Activated effector memory CD4-positive, alpha-beta T cell treated with Interleukin-2 at 50 U/mL for 16 hours (primary cell): ENCODE data around the gene ETNK2.
A peak's percentile ranks its signal among the peaks of the same experiment; 100 is the strongest.
"Not testable (repeated sequence)": the region's sequence is repeated elsewhere in the genome, so short reads cannot be mapped to it uniquely, and the experiment has no call there.

Experiments
- DNase-seq: peaks from one replicate; pipeline ENCODE4 v3.0.0-alpha.2; 2020

ETNK2 gene

GRCh38 chr1:204124639-204125038, 27.2 kb downstream of the ETNK2 start:
- no peak for DNase-seq

DNA sequence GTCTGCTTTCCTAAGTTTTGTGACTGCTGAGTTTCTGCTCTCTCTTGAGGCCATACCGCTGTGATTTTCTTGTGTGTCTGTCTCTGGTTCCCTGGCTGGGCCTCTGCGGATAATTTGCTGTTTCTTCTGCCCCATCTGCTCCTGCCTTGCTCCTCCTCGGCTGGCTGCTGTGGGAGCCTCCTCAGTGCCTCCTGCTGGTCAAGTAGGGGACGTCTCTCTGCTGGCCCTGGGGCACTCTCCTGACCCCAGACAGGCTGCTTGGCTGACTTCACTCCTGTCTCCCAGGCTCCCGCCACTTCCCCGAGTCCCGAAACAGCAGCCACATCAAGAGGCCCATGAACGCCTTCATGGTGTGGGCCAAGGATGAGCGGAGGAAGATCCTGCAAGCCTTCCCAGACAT, 28.5 kb downstream of the ETNK2 start:
- DNase-seq, result no peak

GRCh38 chr1:204121840-204122555, 29.8 kb downstream of the ETNK2 start:
- DNase-seq, result no peak

DNA sequence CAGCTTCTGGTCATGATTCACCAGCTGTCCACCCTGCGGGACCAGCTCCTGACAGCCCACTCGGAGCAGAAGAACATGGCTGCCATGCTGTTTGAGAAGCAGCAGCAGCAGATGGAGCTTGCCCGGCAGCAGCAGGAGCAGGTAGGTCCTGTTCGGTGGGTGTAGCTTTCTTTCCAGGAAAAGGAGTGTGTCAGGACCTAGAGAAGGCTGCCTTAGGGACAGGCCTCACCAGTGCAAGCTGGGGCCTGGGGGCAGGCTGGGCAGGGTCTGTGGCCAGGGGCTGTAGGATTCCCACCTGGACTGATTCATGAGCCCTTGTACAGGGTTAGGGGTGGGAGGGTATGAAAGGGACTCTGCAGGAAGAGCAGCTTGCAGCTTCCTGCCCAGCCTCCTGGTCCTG, 35.3 kb downstream of the ETNK2 start:
- no peak for DNase-seq

GRCh38 chr1:204115116-204115515, 36.7 kb downstream of the ETNK2 start:
- no peak for DNase-seq

DNA sequence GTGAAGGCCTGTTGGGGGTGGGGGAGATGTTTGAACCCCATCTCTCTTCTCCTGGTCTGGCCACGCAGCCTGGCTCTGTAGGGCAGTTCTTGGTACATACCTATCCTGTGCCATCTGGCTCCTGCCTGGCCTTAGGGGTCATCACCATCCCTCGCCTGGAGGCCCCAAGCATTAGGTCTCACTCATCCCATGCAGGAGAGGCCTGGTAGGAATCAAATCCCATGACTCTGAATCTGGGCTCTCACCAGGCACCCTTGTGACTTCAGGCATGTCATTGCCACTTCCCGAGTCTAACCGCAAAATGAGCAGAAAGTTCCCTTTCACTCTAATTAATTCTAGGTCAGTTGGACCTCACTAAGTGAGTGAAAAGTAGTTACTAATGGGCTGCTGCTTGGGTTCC, 37.2 kb downstream of the ETNK2 start:
- DNase-seq, result no peak

GRCh38 chr1:204113896-204114295, 37.9 kb downstream of the ETNK2 start:
- DNase-seq, result no peak

DNA sequence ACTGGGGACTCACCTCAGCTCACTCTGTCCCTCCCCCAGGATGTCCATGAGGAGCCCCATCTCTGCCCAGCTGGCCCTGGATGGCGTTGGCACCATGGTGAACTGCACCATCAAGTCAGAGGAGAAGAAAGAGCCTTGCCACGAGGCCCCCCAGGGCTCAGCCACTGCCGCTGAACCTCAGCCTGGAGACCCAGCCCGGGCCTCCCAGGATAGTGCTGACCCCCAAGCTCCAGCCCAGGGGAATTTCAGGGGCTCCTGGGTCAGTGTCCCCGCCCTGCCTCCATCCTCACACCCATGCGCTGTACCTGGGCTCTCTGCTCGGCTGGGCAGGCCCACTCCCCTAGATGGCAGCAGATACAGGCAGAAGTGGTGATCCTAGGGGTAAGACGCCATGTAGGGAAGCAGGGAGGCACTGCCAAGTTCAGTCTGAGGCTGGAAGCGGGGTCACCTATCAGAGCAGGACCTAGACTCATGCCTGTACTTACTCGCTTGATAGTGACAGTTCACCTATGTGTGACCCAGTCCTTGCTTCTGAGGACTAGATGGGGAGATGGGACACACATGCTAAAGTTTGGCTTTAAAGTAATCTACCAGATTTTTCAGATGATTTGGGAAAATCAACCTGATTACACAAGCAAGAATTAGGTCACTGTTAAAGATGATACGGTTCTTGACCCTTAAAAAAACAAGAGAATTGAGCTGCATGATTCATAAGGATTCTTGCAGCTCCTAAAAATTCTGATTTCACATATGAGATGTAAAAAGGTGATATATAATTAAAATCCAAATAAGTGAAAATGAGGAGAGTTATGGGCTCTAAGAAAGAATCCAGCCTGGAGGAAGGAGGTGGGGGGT, 38.7 kb downstream of the ETNK2 start:
- no peak for DNase-seq

GRCh38 chr1:204110894-204111633, 40.8 kb downstream of the ETNK2 start:
- no peak for DNase-seq

GRCh38 chr1:204108312-204109141, 43.3 kb downstream of the ETNK2 start:
- DNase-seq, result no peak

GRCh38 chr1:204107892-204108291, 44.0 kb downstream of the ETNK2 start:
- no peak for DNase-seq

DNA sequence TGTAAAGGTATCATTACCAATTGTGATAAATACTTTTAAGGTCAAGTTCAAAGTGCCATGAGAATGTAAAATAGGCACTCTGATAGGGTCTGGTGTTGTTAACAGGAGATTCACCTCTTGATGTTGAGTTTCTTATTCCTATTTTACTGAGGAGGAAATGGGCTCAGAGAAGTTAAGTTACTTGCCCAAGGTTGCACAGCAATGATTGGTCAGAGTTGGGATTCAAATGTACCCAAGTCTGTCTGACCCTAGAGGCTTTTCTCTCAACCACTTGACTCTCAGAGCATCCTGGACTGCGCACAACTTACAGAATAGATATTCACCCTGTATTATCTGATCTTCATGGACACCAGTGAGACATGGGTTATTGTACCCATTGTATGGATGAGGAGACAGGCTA, 45.0 kb downstream of the ETNK2 start:
- DNase-seq, result no peak

DNA sequence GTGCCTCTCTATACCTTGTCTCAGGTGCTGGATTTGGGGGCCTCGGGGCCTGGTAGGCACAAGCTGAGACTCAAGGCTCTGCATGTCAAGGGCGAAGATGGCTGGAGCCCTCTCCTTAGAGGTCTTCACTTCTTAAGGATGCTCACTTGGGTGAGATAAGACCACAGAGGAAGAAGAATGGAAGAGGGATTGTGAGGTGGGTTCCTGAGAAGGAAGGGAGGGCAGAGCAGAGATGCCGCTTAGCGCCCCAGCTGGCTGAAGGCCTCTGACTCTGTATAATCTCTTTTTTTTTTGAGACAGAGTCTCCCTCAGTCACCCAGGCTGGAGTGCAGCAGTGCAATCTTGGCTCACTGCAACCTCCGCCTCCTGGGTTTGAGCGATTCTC, 46.7 kb downstream of the ETNK2 start:
- DNase-seq, result no peak

DNA sequence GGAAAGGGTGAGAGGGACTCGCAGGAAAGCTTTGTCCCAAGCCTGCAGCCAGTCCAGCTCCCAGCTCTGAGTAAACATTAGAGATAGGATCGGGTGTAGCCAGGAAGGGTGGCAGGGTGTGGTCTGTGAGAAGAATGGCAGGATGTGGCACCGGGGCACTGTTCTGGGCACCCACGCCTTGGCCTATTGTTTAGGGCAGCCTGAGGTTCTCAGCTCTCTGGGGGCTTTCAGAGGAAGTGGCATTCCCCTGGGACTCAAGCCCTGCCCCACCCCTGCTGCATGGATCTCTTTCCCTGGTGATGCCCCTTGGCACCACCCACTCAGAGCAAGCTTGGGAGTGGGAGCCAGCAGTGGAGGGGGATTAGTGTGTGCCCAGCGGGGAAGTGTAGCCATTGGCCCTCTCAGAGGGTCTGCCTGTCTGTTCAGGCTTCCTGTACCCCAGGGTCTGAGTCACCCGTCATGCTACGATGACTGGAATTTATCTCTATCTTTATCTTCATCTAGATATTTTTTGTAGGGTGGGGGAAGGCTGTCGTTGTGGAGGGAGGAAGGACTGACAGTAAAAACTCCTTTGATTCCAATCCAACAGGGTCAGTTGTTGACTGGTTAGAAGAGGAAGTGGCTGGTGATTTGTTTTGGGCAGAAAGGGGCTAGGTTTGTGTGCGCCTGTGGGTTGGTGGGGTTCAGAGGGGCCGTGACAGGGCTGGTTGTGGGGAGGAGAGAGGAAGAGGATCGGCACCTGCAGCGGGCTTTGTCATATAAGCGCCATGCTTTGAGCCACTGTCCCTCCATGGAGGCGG, 47.3 kb downstream of the ETNK2 start:
- DNase-seq, result peak; percentile 19

DNA sequence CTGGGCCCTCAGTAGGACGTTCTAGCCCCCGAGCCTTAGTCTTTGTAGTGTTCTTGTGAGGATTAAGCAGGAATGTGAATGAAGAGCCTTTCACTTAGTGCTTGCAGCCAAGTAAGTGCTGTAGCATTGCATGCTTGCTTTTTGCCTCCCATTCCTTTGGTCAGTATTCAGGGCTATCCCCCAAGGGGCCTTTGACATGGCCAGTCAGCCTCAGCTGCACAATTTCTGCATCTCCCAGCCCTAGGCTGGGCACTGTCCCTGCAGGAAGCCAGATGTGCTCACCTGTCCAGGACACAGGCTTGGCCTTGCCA, 48.5 kb downstream of the ETNK2 start:
- no peak for DNase-seq

GRCh38 chr1:204102739-204103430, 49.0 kb downstream of the ETNK2 start:
- no peak for DNase-seq

DNA sequence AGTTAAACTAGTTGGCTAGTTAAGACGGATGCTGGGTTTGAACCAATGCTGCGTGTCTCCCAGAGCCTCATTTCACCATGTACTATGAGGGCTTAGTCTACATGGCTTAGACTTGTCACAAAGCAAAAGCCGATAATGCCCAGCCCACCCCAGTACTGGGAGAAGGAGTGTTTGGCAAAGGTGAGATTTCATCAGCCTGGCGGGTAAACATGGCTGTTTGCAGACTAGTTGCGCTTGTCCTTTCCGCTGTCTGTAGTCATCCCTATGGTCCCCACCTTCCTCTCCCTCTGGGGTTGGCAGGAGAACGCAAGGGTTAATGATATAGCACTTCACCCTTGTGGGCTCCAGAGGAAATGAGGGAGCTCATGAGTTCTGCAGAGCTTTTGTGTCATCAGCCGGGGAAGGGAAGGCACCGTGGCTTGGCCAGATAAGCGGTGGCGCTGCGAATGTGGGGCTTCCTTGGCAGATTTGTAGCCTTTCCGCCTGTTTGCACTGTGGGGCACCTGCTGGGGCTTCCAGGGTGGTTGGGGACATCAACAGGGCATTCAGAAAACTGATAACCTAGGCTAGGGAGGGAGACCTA, 49.7 kb downstream of the ETNK2 start:
- no peak for DNase-seq

GRCh38 chr1:204099754-204100153, 52.1 kb downstream of the ETNK2 start:
- DNase-seq, result not testable (repeated sequence)

- DNase-seq, result no peak
These were observed 53.2 kb downstream of the ETNK2 start for GRCh38 chr1:204098683-204099082.

DNA sequence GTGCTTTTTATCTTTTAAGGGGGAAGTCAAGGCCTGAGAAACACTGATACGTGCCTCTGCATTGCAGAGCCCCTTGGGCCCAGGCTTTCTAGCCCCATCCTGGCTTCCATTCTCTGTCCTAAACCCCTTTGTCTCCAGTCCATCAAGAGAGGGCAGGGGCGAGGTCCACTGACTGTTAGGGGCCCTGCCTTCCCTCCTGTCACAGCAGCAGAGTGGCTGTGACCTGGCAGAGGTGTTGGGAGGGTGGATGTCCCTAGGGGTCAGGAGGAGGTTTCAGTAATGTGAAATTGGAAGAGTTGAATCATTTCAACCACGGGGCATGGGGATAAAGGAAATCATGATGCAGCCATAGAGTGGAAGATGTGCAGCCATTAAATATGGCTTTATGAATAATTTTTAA, 54.9 kb downstream of the ETNK2 start:
- DNase-seq, result no peak
